Measurements from ENCODE around the gene KCTD15. TPM values are rescaled to one million over a fixed set of nuclear protein-coding genes. Genes with fewer than 3 reads are reported as not detected.

Gene KCTD15
- total and polyA plus RNA-seq, 2 of the 4 experiments (the other 2 are of a cell fraction): 16.3 to 19.6 TPM

GRCh38 chr19:33794683-33795369, 1.8 kb upstream of the KCTD15 start:
- dilution Hi-C loops (cut with HindIII; ENCODE audit: low sequenced_read_pairs, unreplicated experiment): no loop called here
- Histone ChIP-seq H3K79me1 (ENCODE audit: low read depth in 1 of 2, low read length in 2 of 2) (peaks cover 0 to 5% of the 10 kb centered on the region in 2 experiments; a peak in 1 of 4 replicates), H4K20me1 (ENCODE audit: insufficient read depth, low read length) (peaks cover 4% of the 10 kb centered on the region; the same call in 1 of the 2 replicates), H2BK20ac (ENCODE audit: low read depth, low read length) (no peak overlapping the region), H3K36me3 (ENCODE audit: control insufficient read depth, insufficient read depth, low read length) (peaks cover 3% of the 10 kb centered on the region; the same call in 1 of the 2 replicates), H3K27ac (ENCODE audit: insufficient read depth, low read length) (peak overlapping the region; percentile 82), H2BK15ac (ENCODE audit: low read depth, low read length) (no peak overlapping the region), H3K4ac (ENCODE audit: low read depth, low read length) (peak overlapping the region; percentile 67), H2AK9ac (replicated peaks; ENCODE audit: low read depth, low read length, poor library complexity) (peak overlapping the region; percentile 7), H3K4me3 (ENCODE audit: insufficient read depth, low read depth, low read length) (peak overlapping the region; percentile 63), H2BK5ac (ENCODE audit: low read depth, low read length, poor library complexity, severe bottlenecking) (no peak overlapping the region), H3K9me1 (ENCODE audit: insufficient read depth, low read length) (no peaks in the 10 kb centered on the region), H2BK120ac (ENCODE audit: low read depth, low read length) (0 out of 2 replicates have a peak overlapping the region, but pooled peaks have one; percentile 4), H3K27me3 (ENCODE audit: control insufficient read depth, insufficient read depth, low read length) (peaks cover 9% of the 10 kb centered on the region), H3K23ac (ENCODE audit: low read depth, low read length) (peak overlapping the region; percentile 22), H4K91ac (ENCODE audit: insufficient read depth, low read depth, low read length) (no peak overlapping the region; the same call in 1 of the 2 replicates), H4K5ac (ENCODE audit: low read depth, low read length) (peak overlapping the region; percentile 30; the same call in 1 of the 2 replicates), H3K14ac (replicated peaks; ENCODE audit: low read depth, low read length) (peak overlapping the region; percentile 20; the same call in 1 of the 2 replicates), H2AFZ (replicated peaks; ENCODE audit: low read length, poor library complexity) (peak overlapping the region; percentile 95), H3K4me2 (ENCODE audit: low read depth, low read length) (peak overlapping the region; percentile 76), H3K18ac (ENCODE audit: low read depth, low read length) (no peak overlapping the region; the same call in 1 of the 2 replicates), H2AK5ac (ENCODE audit: low read depth, low read length) (no peak overlapping the region; the same call in 1 of the 2 replicates), H3K4me1 (ENCODE audit: control insufficient read depth, insufficient read depth, low read length) (peaks cover 2% of the 10 kb centered on the region; the same call in 1 of the 2 replicates), H3K56ac (ENCODE audit: extremely low read depth, insufficient read depth, low read length) (no peak overlapping the region; the same call in 1 of the 2 replicates), H3K9me3 (ENCODE audit: control insufficient read depth, insufficient read depth, low read length) (no peaks in the 10 kb centered on the region), H3K9ac (ENCODE audit: low read depth, low read length) (peak overlapping the region; percentile 90), H4K8ac (ENCODE audit: low read depth in 2 of 2, low read length in 2 of 2) (peak overlapping the region; percentile 3 to 71; a peak in 2 of 4 replicates)
- no TSS peak for BruUV-seq (replicated peaks)
- POLR2A ChIA-PET (ENCODE audit: unreplicated experiment): no interaction called here
- CTCF ChIA-PET: interaction anchor here (0.6 to 2.1 kb wide), 6 partner anchors 14 to 487 kb away, joined by 3 to 12 read pairs (median 4); no protein-coding TSS in a partner anchor
- in situ Hi-C loops (cut with MboI; ENCODE audit: low sequenced_read_pairs): loop anchor here (25.0 kb wide), 1 partner anchor 542 kb away; no protein-coding TSS in a partner anchor
- DNase-seq: no peak
- intact Hi-C loops (cut with micrococcal nuclease): loop anchor here (5.0 kb wide), 1 partner anchor 202 kb away; no protein-coding TSS in a partner anchor
- WGBS, 2 experiments (ENCODE audit: extremely low coverage in 2 of 2, insufficient read length in 1 of 2): 26% methylated on average over 12 of the region's 32 CpGs; no CpG with 5 or more reads in 1 of the 2 experiments
- no peak for ATAC-seq (ENCODE audit: low read depth)
- TF ChIP-seq RFX5 (IDR thresholded peaks at IDR 0.05; ENCODE audit: low read depth, low read length): no peak
- TF ChIP-seq NFE2L2 (IDR thresholded peaks at IDR 0.05; ENCODE audit: low read depth, low read length): no peak
- no peak for TF ChIP-seq FOS (IDR thresholded peaks at IDR 0.05; ENCODE audit: low read depth, low read length)
- TF ChIP-seq RAD21 (IDR thresholded peaks at IDR 0.05; ENCODE audit: low read length): no peak
- no peak for TF ChIP-seq ELK1 (IDR thresholded peaks at IDR 0.05; ENCODE audit: borderline replicate concordance, low read depth, low read length)
- no peak for TF ChIP-seq MAFK (IDR thresholded peaks at IDR 0.05; ENCODE audit: low read depth, low read length)
- no peak for TF ChIP-seq POLR2A (IDR thresholded peaks at IDR 0.05; ENCODE audit: low read depth, low read length)
- no peak for TF ChIP-seq BHLHE40 (IDR thresholded peaks at IDR 0.05; ENCODE audit: low read depth, low read length)
- TF ChIP-seq USF2 (IDR thresholded peaks at IDR 0.05; ENCODE audit: low read depth, low read length): no peak
- TF ChIP-seq MAZ (IDR thresholded peaks at IDR 0.05; ENCODE audit: borderline replicate concordance, low read depth, low read length): no peak
- TF ChIP-seq RCOR1 (IDR thresholded peaks at IDR 0.05; ENCODE audit: insufficient replicate concordance, low read length): no peak
- TF ChIP-seq CTCF (conservative IDR thresholded peaks at IDR 0.05; ENCODE audit: low read depth, low read length): no peak
- no peak for TF ChIP-seq SMC3 (IDR thresholded peaks at IDR 0.05; ENCODE audit: low read depth, low read length)
- no peak for TF ChIP-seq CHD1 (IDR thresholded peaks at IDR 0.05; ENCODE audit: low read depth, low read length)

All from IMR-90 (cell line).